MCF 10A (cell line): ENCODE results near the gene SFT2D2. TPM values are rescaled to one million over a fixed set of nuclear protein-coding genes. Genes with fewer than 3 reads are reported as not detected.

Experiments used
- BruUV-seq: library from RNA; stranded (reverse); fragments of 400-500 nt; replicated peaks from 2 replicates; lab custom pipeline; 2021; lab: Mats Ljungman, UMichigan
- CTCF ChIA-PET: fragments of 300-600 bp; sonication (Branson Sonifier 250); formaldehyde crosslinking; extraction: SDS; loops from one replicate; lab custom pipeline; 2021; ENCODE audit warnings: antibody characterized with exemption, inconsistent platforms; lab: Yijun Ruan, JAX
- POLR2A ChIA-PET: fragments of 300-600, 350-650 bp; sonication (Branson Sonifier 250); formaldehyde crosslinking; extraction: SDS; loops from one replicate; lab custom pipeline; 2020; ENCODE audit warnings: antibody characterized with exemption, inconsistent platforms; lab: Yijun Ruan, JAX
- DNase-seq: peaks from one replicate; pipeline ENCODE4 v3.0.0-alpha.2; 2018; ENCODE audit not compliant: unreplicated experiment
- H3K27ac Mint-ChIP-seq: one replicate; pipeline ENCODE4 v1.8.0; 2022; ENCODE audit warnings: mild to moderate bottlenecking, low read depth, mixed read lengths; ENCODE audit not compliant: unreplicated experiment
- H3K27me3 Mint-ChIP-seq: one replicate; pipeline ENCODE4 v1.8.0; 2022; ENCODE audit warnings: mixed read lengths; ENCODE audit not compliant: insufficient read depth, unreplicated experiment
- H3K36me3 Mint-ChIP-seq: one replicate; pipeline ENCODE4 v1.8.0; 2022; ENCODE audit warnings: mild to moderate bottlenecking, moderate library complexity, mixed read lengths; ENCODE audit not compliant: insufficient read depth, unreplicated experiment
- H3K4me1 Mint-ChIP-seq: one replicate; pipeline ENCODE4 v1.8.0; 2022; ENCODE audit warnings: mixed read lengths; ENCODE audit not compliant: insufficient read depth, unreplicated experiment
- H3K4me3 Mint-ChIP-seq: one replicate; pipeline ENCODE4 v1.8.0; 2022; ENCODE audit warnings: mild to moderate bottlenecking, moderate library complexity, mixed read lengths; ENCODE audit not compliant: unreplicated experiment
- H3K9me3 Mint-ChIP-seq: one replicate; pipeline ENCODE4 v1.8.0; 2022; ENCODE audit warnings: mixed read lengths; ENCODE audit not compliant: unreplicated experiment
- CTCF ChIP-seq: fragments of 200-600 bp; IDR thresholded peaks from one replicate; pipeline ENCODE4 v1.8.0; 2022; ENCODE audit warnings: antibody characterized with exemption, mild to moderate bottlenecking; ENCODE audit not compliant: unreplicated experiment
- intact Hi-C: fragments of 100-400 bp; cut with micrococcal nuclease; formaldehyde crosslinking; loops from 2 replicates; pipeline ENCODE4 v1.14.1; 2022
- total RNA-seq: library from RNA; stranded (reverse); gene quantifications from 2 replicates; pipeline ENCODE4 v1.2.3, GENCODE V29; 2022

SFT2D2 gene
- total RNA-seq, 1 experiment from 2014 or later: 56.5 TPM

DNA sequence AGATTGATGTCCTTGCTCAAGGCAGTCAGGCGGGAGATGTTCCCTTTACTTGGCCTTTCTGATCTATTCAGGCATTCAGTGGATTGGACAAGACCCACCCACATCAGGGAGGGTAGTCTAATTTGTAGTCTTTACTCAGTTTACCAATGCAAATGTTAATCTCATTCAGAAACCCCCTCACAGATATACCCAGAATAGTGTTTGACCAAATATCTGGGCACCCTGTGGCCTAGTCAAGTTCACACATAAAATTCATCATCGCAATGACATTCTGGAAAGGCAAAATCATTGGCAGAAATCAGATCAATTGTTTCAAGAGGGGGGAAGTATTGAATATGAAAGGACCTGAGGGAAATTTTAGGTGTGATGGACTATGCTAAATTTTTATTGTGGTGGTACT lies 12.5 kb upstream of the SFT2D2 start:
- peaks cover 6% of the 10 kb centered on the region for H3K4me1 Mint-ChIP-seq
- BruUV-seq: no TSS peak
- intact Hi-C loops: no loop called here
- ChIA-PET POLR2A (interaction anchor here (5.6 kb wide), 1 partner anchor 14 kb away, joined by 28 read pairs; the partner anchor contains the start of gene SFT2D2), CTCF (no interaction called here)
- no peak for TF ChIP-seq CTCF
- H3K27me3 Mint-ChIP-seq: no peaks in the 10 kb centered on the region
- no peak overlapping the region for H3K27ac Mint-ChIP-seq
- no peak overlapping the region for H3K4me3 Mint-ChIP-seq
- peaks cover 11% of the 10 kb centered on the region for H3K9me3 Mint-ChIP-seq
- no peaks in the 10 kb centered on the region for H3K36me3 Mint-ChIP-seq
- DNase-seq: no peak

GRCh38 chr1:168216171-168216570 lies 9.6 kb upstream of the SFT2D2 start:
- intact Hi-C loops: no loop called here
- no peaks in the 10 kb centered on the region for H3K27me3 Mint-ChIP-seq
- TF ChIP-seq CTCF: no peak

DNA sequence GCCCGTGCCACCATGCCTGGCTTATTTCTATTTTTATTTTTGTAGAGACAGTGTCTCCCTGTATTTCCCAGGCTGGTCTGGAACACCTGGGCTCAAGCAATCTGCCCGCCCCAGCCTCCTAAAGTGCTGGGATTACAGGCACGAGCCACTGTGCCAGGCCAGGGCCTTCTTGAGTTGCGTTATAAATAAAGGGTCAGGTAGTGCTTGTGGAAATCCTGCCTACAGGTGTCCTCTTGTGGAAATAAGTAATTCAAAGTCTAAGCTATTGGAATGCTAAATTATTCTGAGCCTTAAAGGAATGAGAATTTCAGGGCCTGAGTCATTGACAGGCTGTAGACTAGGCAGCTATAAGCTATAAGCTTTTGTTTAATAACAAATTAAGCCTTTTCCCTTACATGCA lies 8.1 kb upstream of the SFT2D2 start:
- DNase-seq: no peak
- Mint-ChIP-seq H3K27me3 (no peaks in the 10 kb centered on the region), H3K27ac (no peak overlapping the region), H3K4me1 (peaks cover 6% of the 10 kb centered on the region), H3K36me3 (no peaks in the 10 kb centered on the region), H3K9me3 (peaks cover 11% of the 10 kb centered on the region), H3K4me3 (no peak overlapping the region)
- POLR2A ChIA-PET: interaction anchor here (0.9 to 5.6 kb wide), 2 partner anchors 9 to 38 kb away, joined by 4 to 28 read pairs; partner anchors contain the start of gene SFT2D2
- intact Hi-C loops: no loop called here
- BruUV-seq: no TSS peak
- CTCF ChIA-PET: interaction anchor here (1.0 to 3.9 kb wide), 5 partner anchors 8 to 125 kb away, joined by 3 to 18 read pairs (median 6); partner anchors contain the start of gene SFT2D2
- TF ChIP-seq CTCF: no peak

More at GRCh38 chr1:168216171-168216570, 9.6 kb upstream of the SFT2D2 start:
- H3K9me3 Mint-ChIP-seq: peaks cover 11% of the 10 kb centered on the region
- H3K4me3 Mint-ChIP-seq: no peak overlapping the region
- peaks cover 6% of the 10 kb centered on the region for H3K4me1 Mint-ChIP-seq
- DNase-seq: no peak
- ChIA-PET CTCF (interaction anchor here (1.0 to 3.9 kb wide), 4 partner anchors 19 to 134 kb away, joined by 3 to 18 read pairs (median 5); no protein-coding TSS in a partner anchor), POLR2A (interaction anchor here (5.6 kb wide), 1 partner anchor 11 kb away, joined by 28 read pairs; the partner anchor contains the start of gene SFT2D2)
- H3K36me3 Mint-ChIP-seq: no peaks in the 10 kb centered on the region
- BruUV-seq: no TSS peak
- no peak overlapping the region for H3K27ac Mint-ChIP-seq

GRCh38 chr1:168218658-168219057 lies 7.1 kb upstream of the SFT2D2 start:
- H3K27me3 Mint-ChIP-seq: no peaks in the 10 kb centered on the region

More at GRCh38 chr1:168218658-168219057, 7.1 kb upstream of the SFT2D2 start:
- intact Hi-C loops: no loop called here
- no peak for DNase-seq
- POLR2A ChIA-PET: interaction anchor here (0.9 to 5.6 kb wide), 2 partner anchors 8 to 39 kb away, joined by 4 to 28 read pairs; partner anchors contain the start of gene SFT2D2
- Mint-ChIP-seq H3K36me3 (no peaks in the 10 kb centered on the region), H3K4me1 (peaks cover 7% of the 10 kb centered on the region), H3K27ac (no peak overlapping the region), H3K4me3 (no peak overlapping the region), H3K9me3 (peaks cover 9% of the 10 kb centered on the region)
- no TSS peak for BruUV-seq
- CTCF ChIA-PET: interaction anchor here (0.9 to 3.9 kb wide), 3 partner anchors 17 to 1091 kb away, joined by 3 to 18 read pairs (median 3); no protein-coding TSS in a partner anchor
- no peak for TF ChIP-seq CTCF
